ENCODE results near the gene PRELID3B.

The PRELID3B gene

DNA sequence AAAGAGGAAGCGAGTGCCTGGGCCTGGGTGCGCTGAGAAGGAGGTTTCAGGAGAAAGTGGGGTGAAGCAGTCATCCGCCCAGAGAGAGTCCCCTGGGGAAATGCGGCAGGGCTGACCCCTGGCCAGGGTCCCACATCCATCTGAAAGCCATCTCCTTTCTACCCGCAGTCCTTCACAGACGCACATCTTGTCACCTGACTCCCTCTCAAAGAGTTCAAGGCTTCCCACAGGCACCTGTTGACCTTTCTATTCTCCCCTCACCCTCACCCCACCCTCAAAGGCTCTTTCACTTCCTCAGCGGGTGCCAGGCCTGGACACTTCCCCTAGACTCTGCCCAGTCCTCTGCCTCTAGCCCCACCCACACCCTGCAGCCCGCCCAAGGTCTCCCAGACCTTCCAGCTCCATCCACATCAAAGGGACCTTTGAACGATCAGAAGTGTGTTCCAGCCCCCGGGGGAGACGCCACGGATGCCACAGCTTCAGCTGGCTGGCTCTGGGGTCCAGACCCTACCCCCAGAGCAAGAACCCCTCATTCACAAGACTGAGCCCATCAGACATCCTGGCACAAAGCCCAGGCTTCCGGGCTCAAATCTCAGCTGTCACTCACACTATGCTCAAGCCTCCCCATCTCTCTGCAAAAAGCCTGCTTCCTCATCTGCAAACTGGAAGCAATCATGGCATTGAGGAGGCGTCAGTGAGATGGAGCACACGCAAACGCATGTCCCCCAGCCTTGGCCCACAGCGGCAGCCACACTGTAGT, 37.6 kb downstream of the PRELID3B start:
- intact Hi-C loops (cut with DNase I) = no loop called here
- peak in 22 of 42 donors; percentile 20 to 60 (median 39) for DNase-seq

DNA sequence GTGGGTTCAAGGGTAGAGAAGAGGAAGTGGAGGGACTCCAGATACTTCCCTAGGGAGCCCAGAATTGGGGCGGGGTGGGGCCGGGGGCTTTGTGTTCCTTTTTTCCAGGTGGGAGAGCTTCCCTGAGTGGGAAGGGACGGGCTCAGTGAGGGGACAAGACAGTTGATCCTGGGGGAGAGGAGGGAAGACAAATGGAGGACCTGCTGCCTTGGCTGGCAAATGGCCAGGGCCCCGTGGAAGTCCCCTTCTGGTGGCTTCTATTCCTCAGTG, 38.2 kb downstream of the PRELID3B start:
- DNase-seq = peak in 11 of 42 donors; percentile 31 to 60 (median 39)
- intact Hi-C loops (cut with DNase I) = no loop called here

DNA sequence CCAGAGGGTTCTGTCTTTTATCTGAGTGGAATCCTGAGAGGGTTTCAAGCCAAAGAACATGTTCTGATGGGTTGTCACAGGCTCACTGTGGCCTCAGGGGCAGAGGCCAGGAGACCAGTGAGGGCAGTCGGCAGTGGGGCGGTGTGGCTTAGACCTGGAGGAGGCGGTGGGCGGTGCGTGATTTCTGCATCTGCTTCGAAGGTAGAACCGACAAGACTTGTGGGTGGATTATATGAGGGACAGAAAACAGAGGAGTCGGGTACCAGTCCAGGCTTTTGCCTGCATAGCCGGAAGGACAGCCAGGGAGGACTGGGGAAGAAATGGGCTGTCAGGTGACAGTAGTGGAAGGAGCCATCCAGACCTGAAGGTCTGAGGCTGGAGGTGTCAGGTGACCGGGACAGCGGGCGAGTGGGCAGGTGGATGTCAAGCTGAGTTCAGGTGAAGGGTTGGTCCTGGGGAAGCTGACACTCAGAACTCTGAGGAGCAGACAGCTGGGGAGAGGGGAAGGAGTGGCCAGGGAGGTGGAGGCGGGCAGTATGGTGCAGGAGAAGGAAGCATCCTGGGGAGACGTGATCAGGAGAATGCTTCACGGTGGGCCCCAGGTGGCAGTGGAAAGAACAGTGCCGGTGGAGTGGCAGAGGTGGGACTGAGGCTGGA, 38.6 kb downstream of the PRELID3B start:
- intact Hi-C loops (cut with DNase I) = no loop called here
- DNase-seq = peak in 1 of 42 donors; percentile 13

DNA sequence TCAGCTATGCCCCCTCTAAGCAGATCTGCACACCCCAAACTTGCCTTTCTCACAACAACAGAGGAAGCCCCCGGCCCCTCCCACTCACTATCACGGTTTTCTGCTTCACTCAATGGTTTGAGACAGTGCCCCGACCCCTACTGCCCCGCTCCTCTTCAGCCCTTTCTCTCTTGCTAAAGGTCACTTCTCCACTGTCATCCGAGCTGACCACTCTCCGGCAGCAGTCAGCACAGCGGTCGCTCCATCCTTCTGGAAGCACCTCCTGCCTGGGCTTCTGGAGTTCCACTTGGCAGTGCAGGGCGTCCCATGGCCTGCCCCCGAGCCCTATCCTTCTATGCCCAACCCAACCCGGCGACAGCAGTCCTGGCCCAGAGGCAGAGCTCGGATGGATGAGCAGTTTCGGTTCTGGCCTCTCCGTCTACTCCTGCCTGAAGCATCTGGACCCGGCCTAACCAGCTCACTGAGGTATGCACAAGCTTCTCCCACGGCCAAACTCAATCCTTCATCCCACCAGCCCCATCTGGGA, 39.6 kb downstream of the PRELID3B start:
- peak in 1 of 42 donors; percentile 14 for DNase-seq
- intact Hi-C loops (cut with DNase I) = no loop called here

DNA sequence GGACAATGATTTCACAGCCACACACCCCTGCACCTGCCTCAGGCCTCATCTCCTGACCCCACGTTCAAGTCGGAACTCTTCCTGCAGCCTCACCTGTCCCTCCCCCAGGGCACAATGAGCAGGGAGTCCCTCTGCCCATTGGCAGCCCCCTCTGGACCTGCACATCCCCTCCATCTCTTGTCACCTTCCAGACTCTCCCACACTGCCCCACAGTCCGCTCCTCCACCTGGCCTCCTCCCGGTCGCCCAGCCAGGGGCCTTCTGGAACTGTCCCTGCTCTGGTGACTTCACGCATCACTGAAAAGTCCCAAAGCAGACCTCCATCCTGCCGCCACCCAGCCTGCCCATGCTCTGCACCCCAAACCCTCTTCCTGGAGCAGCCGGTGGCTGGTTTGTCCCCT, 40.2 kb downstream of the PRELID3B start:
- peak in 1 of 42 donors; percentile 18 for DNase-seq

DNA sequence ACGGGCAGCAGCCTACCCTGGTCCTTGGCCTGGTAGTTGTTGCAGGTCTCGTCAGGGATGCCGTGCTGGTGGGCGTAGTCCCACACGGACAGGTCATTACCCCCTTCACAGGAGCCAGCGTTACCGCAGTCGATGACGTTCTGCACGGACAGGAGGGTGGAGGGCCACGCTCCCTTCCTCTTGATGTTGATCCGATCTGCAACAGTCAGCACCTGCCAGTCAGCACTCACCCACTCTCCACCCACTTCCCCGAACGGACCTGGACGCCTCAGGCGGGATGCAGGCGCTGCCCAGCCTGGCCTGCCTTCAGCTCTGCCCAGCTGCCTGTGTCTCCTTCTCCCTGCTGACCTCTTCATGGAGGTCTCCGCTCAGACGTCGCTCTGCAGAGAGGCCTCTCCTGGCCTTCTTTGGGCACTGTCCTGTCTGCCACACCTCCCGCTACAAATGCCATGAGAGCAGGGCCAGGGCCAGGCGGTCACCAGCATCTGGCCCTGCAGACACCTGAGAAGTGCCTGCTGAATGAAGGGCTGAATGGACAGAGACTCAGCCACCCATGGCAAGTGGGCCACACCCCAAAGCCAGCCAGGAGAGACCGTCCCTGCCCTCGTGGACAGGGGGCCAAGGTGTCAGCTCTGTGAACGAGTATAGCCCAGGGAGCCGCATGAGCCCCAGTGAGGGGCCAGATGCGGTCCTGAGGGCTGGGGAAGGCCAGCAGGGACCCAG, 41.0 kb downstream of the PRELID3B start:
- intact Hi-C loops (cut with DNase I) = no loop called here
- DNase-seq = peak in 1 of 42 donors; percentile 19

More for the DNA sequence above, 40.2 kb downstream of the PRELID3B start:
- intact Hi-C loops (cut with DNase I) = no loop called here

DNA sequence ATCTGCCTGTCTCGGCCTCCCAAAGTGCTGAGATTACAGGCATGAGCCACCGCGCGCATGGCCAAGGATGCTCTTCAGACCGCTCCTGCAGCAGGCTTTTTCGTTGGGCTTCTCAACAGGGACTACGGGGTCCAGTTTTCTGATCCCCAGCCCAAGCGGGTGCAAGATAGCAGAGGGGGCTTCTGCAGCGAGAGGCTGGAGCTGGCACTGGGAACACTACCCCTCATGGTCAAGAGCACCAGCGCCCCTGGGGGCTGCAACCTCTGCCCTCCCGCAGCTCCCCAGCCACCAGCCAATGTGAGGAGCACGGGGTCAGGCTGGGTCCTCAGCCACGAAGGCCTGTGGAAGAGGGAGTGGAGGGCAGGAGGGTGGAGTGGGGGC, 41.5 kb downstream of the PRELID3B start:
- intact Hi-C loops (cut with DNase I) = no loop called here
- peak in 1 of 42 donors; percentile 12 for DNase-seq

DNA sequence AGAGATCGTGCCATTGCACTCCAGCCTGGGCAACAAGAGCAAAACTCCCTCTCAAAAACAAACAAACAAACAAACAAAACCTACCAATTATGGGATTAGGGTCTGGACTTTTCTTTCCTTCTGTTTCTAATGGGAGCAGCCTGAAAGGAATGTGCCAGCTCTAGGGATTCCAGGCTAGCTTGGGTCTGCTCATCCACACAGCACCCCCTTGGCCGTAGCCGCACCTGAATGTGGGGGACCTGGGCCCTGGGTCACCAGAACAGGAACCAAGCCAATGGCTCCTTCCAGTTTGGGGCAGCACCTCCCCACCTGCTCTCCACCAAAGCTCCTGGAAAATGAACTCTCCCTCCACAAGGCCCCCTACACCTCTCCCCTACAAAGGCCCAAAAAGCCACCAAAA, 42.3 kb downstream of the PRELID3B start:
- intact Hi-C loops (cut with DNase I) = no loop called here
- no peak for DNase-seq

DNA sequence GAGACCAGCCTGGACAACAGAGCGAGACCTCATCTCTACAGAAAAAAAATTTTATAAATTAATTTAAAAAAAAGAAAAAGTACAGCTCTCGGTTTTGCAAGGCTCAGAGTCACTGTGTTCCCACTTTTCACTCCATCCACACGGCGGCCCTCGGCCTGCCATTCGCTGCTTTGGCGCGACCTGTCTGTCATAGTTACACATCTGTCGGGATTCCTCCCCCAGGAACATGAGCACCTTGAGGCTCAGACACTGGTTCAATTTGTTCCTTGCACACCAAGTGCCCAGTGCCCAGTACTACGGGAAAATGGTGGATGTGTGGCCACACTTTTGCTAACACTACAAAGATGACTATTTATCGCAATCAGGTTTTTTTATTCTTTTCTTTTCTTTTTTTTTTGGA, 43.9 kb downstream of the PRELID3B start:
- intact Hi-C loops (cut with DNase I) = no loop called here
- peak in 1 of 42 donors; percentile 8 for DNase-seq

DNA sequence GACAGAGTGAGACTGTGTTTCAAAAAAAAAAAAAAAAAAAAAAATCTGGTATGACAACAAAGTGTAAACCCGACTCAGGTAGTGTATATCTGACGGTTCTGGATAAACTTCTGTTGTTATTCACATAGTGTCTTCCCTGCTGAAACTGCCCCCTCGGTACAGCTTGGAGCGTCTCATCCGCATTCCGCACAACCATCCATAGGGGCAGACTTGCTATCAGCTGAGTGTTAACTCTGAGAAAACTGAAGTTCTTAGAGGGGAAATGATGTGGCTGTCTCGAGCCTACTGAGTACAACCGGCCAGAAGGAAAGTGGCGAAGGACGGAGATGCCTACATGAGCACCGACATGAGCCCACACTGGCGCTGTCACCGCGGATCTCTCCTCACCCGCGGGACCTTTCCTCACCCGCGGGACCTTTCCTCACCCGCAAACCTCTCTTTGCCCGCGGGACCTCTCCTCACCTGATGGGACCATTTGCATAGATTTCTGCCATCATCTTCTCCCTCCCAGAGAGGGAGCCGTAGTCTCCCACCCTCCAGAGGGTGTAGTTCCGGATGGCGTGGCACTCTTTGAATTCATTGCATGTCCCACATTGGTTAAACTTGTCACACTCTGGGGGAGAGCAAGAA, 45.3 kb downstream of the PRELID3B start:
- DNase-seq = peak in 2 of 42 donors; percentile 12 to 26
- intact Hi-C loops (cut with DNase I) = no loop called here

DNA sequence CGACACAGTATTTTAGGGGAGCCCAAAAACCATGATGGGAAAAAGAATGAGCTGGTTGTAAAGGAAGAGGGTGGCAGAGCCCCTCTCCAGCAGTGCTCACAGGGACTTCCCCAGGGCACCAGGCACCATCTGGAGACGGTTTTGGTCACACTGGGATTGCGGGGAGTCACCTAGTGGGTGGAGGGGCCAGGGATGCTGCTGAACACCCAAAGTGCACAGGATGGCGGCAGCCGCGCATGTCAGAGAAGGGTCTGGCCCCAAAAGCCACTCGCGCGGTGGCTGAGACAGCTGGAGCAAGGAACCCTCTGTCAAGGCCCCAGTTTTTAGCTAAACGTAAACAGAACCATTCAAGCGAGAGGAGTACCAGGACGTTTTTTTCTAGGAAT, 46.4 kb downstream of the PRELID3B start:
- peak in 2 of 42 donors; percentile 9 to 26 for DNase-seq
- intact Hi-C loops (cut with DNase I) = no loop called here

DNA sequence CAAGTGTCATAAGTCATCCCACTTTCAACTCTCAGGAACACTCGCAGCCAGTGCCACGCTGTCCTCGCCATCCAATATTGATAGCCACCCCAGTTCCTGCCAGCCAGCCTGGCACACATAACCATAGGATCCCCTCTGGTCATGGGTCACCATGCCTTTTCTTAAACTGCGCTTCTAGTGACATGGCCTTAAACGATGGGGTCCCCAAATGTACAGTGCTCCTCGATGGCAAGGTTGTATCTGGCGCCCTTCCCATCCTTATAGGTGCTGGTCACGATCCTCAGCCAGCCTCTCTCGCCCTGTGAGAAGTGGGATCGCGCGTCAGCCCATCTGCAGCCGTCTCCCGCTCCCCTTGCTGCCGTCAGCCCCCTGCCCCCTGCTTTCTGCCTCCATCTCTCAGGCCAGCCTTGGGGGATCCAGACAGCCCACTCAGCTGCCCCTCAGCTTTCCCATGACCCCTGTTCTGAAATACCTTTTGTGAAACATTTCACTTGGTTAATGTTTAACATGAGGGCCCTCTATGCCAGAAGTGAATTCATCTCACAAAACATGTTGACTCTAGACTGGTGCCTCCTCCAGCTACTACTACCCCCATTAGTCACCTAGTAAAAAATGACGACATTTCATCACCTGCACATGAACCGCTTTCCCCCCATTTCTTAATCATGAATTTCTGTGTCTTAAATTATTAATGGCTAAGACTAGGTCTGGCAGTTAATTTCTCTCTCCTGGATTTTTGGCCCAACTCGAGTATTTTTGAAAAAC, 46.9 kb downstream of the PRELID3B start:
- peak in 1 of 42 donors; percentile 14 for DNase-seq

DNA sequence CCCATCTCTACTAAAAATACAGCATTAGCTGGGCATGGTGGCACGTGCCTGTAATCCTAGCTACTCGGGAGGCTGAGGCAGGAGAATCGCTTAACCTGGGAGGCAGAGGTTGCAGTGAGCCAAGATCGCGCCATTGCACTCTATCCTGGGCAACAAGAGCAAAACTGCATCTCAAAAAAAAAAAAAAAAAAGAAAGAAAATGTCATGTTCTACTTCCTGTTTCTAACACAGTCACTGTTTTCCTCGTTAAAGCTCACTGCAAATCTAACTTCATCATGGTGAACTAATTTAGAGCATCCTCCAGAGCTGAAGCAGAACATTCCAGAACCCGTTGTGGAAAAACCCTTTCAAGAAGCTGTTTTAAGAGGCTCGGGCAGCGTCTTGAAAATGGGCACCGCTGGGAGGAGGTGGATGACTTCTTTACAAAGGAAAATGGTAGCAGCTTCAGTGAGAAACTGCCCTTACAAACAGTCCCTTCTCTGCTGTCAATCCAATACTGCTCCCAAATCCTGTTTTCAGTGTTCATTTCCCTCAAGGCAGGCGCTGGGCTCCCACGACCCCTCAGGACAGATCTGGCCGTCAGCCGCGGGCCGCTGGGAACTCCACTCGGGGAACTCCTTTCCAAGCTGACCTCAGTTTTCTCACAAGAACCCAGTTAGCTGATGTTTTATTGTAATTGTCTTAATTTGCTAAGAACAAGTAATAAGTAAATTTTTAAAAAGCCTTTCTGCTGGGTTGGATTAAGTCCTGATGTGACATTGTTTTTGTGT, 48.0 kb downstream of the PRELID3B start:
- peak in 1 of 42 donors; percentile 11 for DNase-seq
- intact Hi-C loops (cut with DNase I) = no loop called here

More for the DNA sequence above, 46.9 kb downstream of the PRELID3B start:
- intact Hi-C loops (cut with DNase I) = no loop called here

DNA sequence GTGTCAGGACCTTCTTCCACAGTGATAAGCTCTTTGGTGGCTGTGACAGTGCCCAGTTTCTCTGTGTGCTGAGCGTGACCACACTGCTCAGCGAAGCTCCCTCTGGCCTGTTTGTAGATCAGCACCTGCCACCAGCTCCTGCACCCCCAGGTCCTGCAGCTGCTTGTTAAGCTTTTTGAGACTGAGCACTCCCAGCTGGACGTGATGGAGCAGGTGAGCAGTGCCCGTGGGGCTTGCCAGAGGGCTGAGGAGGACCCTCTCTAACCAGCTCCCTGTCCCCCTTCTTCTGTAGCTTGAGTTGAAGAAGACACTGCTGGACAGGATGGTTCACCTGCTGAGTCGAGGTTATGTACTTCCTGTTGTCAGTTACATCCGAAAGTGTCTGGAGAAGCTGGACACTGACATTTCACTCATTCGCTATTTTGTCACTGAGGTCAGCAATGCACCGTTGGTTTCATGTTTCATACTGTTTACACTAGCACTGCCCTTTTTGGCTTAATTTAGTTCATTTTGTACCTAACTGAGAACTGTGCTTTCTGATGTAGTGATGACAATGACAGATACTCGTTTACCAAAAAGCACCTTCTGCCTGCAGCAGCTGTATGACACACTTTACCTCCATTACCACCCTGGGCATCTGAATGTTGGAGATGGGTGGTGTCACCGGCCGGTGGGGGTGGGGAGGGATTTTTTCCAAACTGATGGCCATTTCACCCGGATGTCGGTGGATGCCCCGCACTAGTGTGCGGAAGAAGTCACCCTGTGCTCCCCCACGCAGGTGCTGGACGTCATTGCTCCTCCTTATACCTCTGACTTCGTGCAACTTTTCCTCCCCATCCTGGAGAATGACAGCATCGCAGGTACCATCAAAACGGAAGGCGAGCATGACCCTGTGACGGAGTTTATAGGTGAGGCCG, 49.0 kb downstream of the PRELID3B start:
- peak in 6 of 42 donors; percentile 3 to 33 (median 16) for DNase-seq
- intact Hi-C loops (cut with DNase I) = no loop called here

DNA sequence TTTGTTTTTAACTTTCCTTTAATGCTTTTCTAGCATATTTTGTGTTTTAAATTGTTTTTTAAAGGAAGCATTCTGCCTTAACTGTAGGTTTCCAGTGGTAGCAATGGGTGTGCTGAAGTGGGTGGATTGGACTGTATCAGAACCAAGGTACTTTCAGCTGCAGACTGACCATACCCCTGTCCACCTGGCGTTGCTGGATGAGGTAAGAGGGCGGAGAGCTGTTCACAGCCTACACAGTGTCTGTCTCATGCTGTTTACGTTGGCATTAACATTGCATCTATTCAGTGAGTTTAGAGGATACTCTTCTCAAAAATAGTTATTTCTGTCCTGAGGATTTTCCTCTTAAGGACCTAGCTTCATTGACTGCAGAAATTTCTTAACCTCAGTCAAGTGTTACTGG, 49.7 kb downstream of the PRELID3B start:
- intact Hi-C loops (cut with DNase I) = no loop called here
- peak in 3 of 42 donors; percentile 1 to 4 (median 2) for DNase-seq

DNA sequence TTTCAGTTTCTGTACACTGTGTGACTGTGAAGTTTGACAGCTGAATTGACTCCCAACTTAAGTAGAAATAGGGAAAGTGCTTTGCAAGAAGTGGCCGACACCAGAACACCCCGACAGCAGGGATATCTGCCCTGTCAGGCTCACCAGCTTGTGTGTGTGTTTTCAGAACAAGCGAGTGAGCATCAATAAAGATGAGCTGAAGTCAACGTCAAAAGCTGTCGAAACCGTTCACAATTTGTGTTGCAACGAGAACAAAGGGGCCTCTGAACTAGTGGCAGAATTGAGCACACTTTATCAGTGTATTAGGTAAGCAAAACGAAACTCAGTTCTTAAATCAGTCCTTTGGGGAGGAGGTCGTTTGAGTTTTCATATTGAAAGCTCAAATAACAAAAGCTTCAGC, 50.9 kb downstream of the PRELID3B start:
- intact Hi-C loops (cut with DNase I) = no loop called here
- DNase-seq = peak in 4 of 42 donors; percentile 6 to 35 (median 20)
